ENCODE measurements around the gene MTTP.

Gene MTTP

GRCh38 chr4:99615170-99615820, 40.7 kb downstream of the MTTP start:
- no peaks in the 10 kb centered on the region for H3K27me3 Mint-ChIP-seq (ENCODE audit: low read depth)
- no peak for TF ChIP-seq CTCF (IDR thresholded peaks at IDR 0.05; ENCODE audit: unreplicated experiment in 3 of 3)
- peaks cover 2% of the 10 kb centered on the region for H3K4me1 Mint-ChIP-seq
- H3K27ac Mint-ChIP-seq: no peak overlapping the region
- no peaks in the 10 kb centered on the region for H3K36me3 Mint-ChIP-seq (ENCODE audit: low read depth)
- H3K4me3 Mint-ChIP-seq: no peak overlapping the region
- H3K9me3 Mint-ChIP-seq: no peaks in the 10 kb centered on the region

DNA sequence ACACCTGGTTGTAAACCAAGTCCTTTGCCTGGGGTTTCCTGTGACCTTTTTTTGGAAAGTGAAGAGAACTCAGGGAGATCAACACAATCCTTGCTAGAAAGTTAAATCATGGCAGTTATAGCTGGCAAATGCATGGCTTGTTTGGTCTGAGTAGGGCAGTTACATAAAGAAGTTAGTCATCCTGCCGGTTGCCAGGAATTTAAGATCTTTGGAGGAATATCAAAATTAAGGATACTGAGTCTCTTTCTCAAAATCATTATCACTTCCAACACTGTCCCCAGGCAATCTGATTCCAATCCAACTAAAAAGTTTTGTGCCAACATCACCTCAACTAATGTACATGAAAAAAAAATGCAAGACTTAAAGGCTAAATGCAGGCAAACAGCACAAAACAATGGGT, 42.8 kb downstream of the MTTP start:
- H3K9me3 Mint-ChIP-seq: no peaks in the 10 kb centered on the region

GRCh38 chr4:99622341-99622740, 47.7 kb downstream of the MTTP start:
- no peak overlapping the region for H3K4me3 Mint-ChIP-seq
- H3K27ac Mint-ChIP-seq: no peak overlapping the region
- no peak for TF ChIP-seq CTCF (IDR thresholded peaks at IDR 0.05; ENCODE audit: unreplicated experiment in 3 of 3)
- peaks cover 8% of the 10 kb centered on the region for H3K4me1 Mint-ChIP-seq
- H3K27me3 Mint-ChIP-seq (ENCODE audit: low read depth): no peaks in the 10 kb centered on the region
- H3K36me3 Mint-ChIP-seq (ENCODE audit: low read depth): no peaks in the 10 kb centered on the region
- H3K9me3 Mint-ChIP-seq: no peaks in the 10 kb centered on the region

More for the DNA sequence above, 42.8 kb downstream of the MTTP start:
- H3K36me3 Mint-ChIP-seq (ENCODE audit: low read depth): no peaks in the 10 kb centered on the region
- no peaks in the 10 kb centered on the region for H3K27me3 Mint-ChIP-seq (ENCODE audit: low read depth)
- no peak for TF ChIP-seq CTCF (IDR thresholded peaks at IDR 0.05; ENCODE audit: unreplicated experiment in 3 of 3)
- H3K27ac Mint-ChIP-seq: no peak overlapping the region
- H3K4me3 Mint-ChIP-seq: no peak overlapping the region
- H3K4me1 Mint-ChIP-seq: no peaks in the 10 kb centered on the region

- Mint-ChIP-seq H3K27ac (peak overlapping the region in 1 of 3 experiments; percentile 16), H3K4me1 (peaks cover 8% of the 10 kb centered on the region), H3K36me3 (ENCODE audit: low read depth) (no peaks in the 10 kb centered on the region), H3K27me3 (ENCODE audit: low read depth) (no peaks in the 10 kb centered on the region), H3K9me3 (no peaks in the 10 kb centered on the region), H3K4me3 (no peak overlapping the region)
- TF ChIP-seq CTCF (IDR thresholded peaks at IDR 0.05; ENCODE audit: unreplicated experiment in 3 of 3): no peak
Observed at GRCh38 chr4:99624141-99624719, 49.6 kb downstream of the MTTP start.

DNA sequence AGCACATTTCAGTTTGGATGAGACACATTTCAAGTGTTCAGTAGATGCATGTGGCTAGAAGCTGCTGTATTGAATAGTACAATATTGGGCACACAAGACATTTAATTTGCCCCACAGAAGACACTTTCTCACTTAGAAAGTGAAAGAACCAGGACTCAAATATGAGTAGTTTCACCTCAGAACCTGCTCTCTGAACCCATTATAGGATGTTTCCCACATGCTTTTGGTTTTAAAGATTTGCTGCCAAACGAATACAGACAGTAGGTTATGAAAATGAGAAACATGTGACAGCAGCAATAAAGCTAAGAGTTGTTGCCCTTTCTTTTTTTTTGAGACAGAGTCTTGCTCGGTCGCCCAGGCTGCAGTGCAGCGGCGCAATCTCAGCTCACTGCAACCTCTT, 50.7 kb downstream of the MTTP start:
- Mint-ChIP-seq H3K4me1 (peaks cover 12% of the 10 kb centered on the region), H3K36me3 (ENCODE audit: low read depth) (no peaks in the 10 kb centered on the region), H3K4me3 (no peak overlapping the region), H3K27ac (no peak overlapping the region), H3K9me3 (no peaks in the 10 kb centered on the region), H3K27me3 (ENCODE audit: low read depth) (no peaks in the 10 kb centered on the region)
- no peak for TF ChIP-seq CTCF (IDR thresholded peaks at IDR 0.05; ENCODE audit: unreplicated experiment in 3 of 3)

- TF ChIP-seq CTCF (IDR thresholded peaks at IDR 0.05; ENCODE audit: unreplicated experiment in 3 of 3): no peak
- Mint-ChIP-seq H3K4me3 (no peak overlapping the region), H3K4me1 (peaks cover 19% of the 10 kb centered on the region)
Observed at GRCh38 chr4:99628040-99628439, 53.4 kb downstream of the MTTP start.

More at GRCh38 chr4:99628040-99628439, 53.4 kb downstream of the MTTP start:
- Mint-ChIP-seq H3K36me3 (ENCODE audit: low read depth) (no peaks in the 10 kb centered on the region), H3K9me3 (no peaks in the 10 kb centered on the region), H3K27me3 (ENCODE audit: low read depth) (no peaks in the 10 kb centered on the region), H3K27ac (no peak overlapping the region)

All from nephron (organoid).